Dermis microvascular lymphatic vessel endothelial cell (primary cell): ENCODE measurements around the gene SLC5A1. TPM values are rescaled to one million over a fixed set of nuclear protein-coding genes. Genes with fewer than 3 reads are reported as not detected.

Experiments
- DNase-seq, 2 donors: peaks; one replicate each; pipeline versions ENCODE4 v3.0.0 to v3.0.0-alpha.2; 2010; ENCODE audit warnings: low read depth in 2 of 2
- total RNA-seq: library from RNA; depleted of rRNA; stranded (reverse); fragments of >200 nt; gene quantifications from 2 replicates; pipeline ENCODE4 v1.2.1, GENCODE V29; 2014

The SLC5A1 gene
- total RNA-seq, 1 donor from 2014 or later = under 0.01 TPM

DNA sequence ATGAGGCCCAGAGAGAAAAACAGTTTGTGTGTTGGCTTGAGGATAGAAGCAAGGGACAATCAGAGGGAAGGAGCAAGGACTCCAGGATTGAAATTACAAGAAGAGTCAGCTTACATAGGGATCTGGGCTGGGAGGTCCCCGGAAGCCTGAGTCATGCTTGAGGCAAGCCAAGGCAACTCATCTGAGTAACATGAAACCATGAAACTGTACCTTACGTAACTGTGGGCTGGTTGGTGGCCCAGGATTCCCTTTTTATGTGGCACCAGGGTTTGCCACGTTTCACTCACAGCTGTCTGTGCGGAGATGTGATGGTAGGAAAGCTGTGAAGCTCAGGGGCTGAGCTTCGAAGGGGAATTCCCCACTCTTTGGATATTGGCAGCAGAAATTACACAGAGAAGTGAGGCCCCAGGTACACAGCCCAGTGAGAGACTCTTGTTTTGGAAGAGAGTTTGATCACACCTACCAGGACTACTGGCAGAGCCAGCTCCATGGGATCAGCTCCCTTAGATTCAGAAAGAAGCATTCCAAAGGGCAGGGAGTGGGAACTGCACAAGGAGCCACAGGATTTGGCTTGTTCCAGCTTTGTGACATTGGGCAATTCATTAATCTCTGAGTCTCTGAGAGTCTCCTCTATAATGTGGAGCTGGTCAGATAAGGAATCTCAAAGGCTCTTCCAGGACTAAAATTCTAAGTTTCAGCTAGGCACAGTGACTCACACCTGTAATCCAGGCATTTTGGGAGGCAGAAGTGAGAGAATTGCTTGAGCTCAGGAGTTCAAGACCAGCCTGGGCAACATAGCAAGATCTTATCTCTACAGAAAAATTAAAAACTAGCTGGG is 7.8 kb downstream of the SLC5A1 start:
- DNase-seq = no peak

- no peak for DNase-seq
Observed at GRCh38 chr22:32052244-32052643, 9.2 kb downstream of the SLC5A1 start.

DNA sequence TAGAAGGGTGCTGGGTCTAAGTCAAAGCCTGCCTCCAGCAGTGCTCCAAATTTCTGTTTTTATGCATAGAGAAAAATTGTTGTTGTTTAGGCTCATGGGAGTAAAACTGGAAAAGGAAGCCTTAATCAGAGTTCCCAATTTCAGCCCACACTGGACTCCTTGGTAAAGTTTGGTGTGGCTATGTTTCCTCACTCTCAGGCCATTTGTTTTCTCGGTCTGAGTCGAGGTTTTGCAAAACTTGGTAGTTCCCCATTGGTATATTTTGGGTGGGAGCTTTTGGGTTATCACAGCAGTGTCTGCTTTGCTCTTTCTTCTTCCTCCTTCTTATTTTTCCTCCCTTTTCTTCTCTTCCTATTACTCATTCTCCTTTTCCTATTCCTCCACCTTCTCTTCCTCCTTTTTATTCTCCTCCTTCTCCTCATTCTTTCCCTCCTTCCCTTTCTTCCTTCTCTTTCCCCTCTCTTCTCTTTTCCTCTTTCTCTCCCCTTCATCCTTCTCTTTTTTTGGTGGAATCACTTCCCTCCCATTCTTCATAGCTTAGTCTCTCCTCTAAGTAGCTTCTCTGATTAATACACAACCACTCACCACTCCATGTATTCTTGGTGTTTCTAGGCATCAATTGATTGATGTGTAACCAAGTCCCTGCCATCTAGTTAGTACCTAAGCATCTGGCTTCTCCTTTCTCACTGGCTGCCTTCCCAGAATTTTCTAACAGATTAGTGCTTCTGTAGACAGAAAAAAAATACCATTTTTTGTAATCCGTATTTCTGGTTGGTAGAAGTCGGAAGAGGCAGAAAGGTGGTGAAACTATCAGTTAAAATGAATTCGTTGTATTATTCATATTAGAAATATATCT is 10.1 kb downstream of the SLC5A1 start:
- no peak for DNase-seq

DNA sequence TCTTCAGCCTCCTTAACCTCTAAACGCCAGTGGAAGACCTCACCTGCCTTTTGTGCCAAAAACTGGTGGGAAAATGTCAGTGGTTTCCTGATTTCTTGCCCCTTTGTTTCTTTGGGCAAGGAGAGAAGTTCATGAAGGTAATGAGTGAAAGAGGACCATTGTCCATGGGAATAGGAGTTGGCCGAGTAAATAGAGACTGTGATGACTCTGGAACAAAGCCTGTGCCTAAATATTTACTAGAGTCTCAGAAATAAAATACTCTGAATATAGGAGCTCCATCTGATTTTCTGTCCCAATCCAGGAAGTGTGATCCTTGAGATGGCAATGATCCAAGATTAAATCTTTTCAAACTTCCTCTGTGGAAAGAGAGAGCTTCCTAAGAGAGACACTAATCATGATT is 12.0 kb downstream of the SLC5A1 start:
- no peak for DNase-seq

GRCh38 chr22:32058656-32059260 is 15.7 kb downstream of the SLC5A1 start:
- DNase-seq = no peak

DNA sequence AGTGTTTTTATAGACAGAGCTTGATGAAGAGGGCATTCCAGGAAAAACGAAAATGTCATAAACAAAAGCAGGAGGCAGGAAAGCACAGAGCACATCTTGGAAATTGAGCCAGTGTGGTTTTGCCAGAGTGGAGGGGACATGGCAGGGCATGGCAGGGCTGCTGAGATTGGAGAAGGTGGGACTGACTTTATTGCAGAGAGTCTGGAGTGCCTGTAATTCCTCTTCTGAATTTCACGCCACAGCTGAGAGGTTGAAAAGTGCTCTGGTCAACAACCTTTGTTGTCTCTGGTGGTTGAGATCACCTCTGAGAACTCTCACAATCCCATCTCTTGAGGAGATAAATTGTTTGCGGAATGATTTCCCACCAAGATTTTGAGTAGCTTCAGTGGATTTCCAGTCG is 16.4 kb downstream of the SLC5A1 start:
- DNase-seq = no peak

- no peak for DNase-seq
Observed at GRCh38 chr22:32063701-32064100, 20.6 kb downstream of the SLC5A1 start.

- no peak for DNase-seq
Observed at GRCh38 chr22:32066820-32067219, 23.8 kb downstream of the SLC5A1 start.

DNA sequence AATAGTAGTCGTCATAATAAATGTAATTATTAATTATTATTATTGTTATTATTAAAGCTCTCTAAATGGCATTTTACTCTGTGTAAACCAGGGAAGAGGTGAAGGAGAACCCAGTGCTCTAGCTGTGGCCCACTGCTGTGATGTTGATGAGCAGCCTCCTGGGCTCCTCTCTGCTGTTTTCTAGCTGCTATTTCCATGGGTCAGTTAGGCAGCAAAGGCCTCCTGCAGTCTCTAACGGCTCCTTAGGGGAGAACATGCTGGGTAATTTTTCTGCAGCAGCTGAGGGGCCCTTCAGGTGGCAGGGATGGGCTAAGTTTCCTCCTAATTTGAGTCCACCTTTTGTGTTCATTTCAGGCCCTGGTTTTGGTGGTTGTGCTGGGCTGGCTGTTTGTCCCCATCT is 24.6 kb downstream of the SLC5A1 start:
- DNase-seq = no peak

DNA sequence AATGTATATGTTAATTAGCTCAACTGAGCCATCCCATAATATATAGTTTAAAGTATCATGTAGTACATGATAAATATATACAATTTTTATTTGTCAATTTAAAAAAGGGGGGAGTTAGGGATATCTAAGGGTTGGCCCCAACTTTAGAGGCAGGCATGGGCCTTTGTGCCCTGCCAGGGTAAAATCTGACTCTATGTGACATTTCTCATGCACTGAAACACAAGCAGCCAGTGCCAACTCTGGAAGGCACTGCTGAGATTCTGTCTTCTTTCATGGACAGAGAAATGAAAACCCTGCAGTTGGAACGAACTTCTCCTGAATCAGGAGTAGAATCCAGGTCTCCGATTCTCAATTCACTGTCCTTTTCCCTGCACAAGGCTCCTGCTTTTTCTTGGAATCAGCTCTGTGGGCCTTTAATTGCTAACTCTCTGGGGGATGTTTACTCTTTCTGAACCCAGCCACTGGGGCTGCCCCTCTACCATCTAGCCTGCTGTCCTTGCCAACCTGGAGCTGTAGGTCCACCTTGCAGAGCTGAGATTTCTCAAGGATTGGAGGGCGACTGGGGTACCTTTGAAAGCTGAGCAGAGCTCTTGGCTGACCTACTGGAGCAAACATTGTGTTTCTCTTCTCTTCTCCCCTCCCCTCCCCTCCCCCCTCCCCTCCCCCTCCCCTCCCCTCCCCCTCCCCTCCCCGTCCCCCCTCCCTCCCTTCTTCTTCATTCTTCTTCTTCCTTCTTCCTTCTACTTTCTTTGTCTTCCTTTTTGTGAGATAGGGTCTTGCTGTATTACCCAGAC is 26.7 kb downstream of the SLC5A1 start:
- no peak for DNase-seq

GRCh38 chr22:32073262-32073661 is 30.2 kb downstream of the SLC5A1 start:
- DNase-seq = no peak

- no peak for DNase-seq
Observed at GRCh38 chr22:32073823-32074380, 30.8 kb downstream of the SLC5A1 start.

GRCh38 chr22:32075997-32076760 is 33.1 kb downstream of the SLC5A1 start:
- DNase-seq = no peak

DNA sequence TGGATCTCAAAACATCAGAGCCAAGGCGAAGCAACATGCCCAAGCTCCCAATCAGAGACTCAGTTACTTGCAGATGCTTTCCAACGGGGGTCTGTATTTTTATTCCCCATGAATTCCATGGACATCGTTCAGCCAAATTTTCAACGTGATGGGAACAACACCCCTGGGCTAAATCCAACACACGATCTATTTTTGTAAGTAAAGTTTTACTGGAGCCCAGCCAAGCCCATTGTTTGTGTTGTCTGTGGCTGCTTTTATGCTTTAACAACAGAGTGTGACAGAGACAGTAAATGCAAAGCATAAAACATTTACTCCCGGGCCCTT is 33.7 kb downstream of the SLC5A1 start:
- peak in 1 of 2 donors; percentile 12 for DNase-seq

- no peak for DNase-seq
Observed at GRCh38 chr22:32077151-32077550, 34.1 kb downstream of the SLC5A1 start.

DNA sequence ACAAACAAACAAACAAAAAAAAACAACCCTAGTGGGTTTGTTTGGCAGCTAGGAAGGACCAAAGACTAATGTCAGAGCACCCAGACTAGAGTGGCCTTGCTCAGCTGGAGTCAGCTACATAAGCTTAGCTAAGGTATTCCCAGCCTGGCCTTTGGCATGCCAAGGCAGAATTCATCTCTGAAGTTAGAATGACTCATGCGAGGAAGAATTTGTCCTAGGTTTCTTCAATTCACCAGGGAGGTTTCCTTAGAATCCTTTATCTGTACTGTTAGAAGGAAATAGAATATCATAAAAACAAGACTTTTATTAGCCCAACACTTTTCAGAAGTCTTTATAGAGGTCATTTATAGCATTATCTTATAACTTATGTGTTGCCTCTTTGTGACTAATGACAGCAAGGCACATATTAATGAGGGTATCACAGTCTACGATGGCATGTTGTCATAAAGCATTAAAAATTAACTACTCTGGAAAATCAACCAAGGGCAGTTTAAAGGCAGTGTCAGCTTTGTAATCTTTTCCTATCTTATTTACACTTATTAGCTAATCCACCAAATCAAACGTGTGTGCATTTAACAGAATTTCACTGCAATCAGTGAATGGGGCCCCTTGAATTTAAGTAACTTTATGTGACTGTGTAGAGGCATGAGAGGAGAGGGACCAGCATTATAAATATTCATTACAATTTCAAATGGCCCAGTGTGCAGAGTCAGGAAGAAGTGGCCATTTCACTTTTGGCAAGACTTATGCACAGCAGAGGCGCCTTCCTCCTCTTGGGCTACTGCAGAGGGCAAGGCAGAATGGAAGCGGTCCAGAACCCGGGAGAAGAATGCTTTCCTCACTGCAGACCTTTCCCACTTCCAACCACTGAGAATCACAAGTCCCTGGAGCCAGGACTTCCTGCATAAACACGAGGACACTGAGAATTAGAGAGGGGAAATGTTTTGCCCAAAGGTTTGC is 36.3 kb downstream of the SLC5A1 start:
- peak in 1 of 2 donors; percentile 41 for DNase-seq

- DNase-seq = peak; percentile 23 to 51
Observed at GRCh38 chr22:32080904-32081303, 37.8 kb downstream of the SLC5A1 start.

DNA sequence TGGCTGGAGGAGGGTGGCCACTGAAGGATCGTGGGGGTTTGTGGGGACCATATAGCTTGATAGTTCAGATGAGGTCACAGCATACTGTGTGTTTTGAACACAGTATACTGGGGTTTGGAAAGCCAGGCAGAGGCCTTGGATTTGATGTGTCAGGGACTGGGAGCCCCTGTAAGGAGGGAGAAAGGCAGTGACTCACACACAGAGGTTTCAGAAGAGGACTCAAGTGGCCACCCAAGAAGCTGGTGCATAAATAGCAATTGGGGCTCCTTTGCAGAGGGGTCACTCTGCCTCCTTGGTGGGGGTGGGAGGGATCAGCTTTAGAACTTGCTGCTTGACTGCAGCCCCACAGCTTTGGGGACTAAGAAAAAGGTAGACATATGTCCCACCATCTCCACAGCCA is 39.3 kb downstream of the SLC5A1 start:
- DNase-seq = no peak

GRCh38 chr22:32083000-32083399 is 39.9 kb downstream of the SLC5A1 start:
- no peak for DNase-seq
